Activated CD4-positive, alpha-beta memory T cell treated with anti-CD3 and anti-CD28 coated beads, Interleukin-2, amount 10 ng/mL, durations not matched to agents 7 days and 5 days (primary cell): Measurements from ENCODE around the gene HOXA10. TPM values are rescaled to one million over a fixed set of nuclear protein-coding genes. Genes with fewer than 3 reads are reported as not detected.
A peak's percentile ranks its signal among the peaks of the same experiment; 100 is the strongest.

Experiments used
- CTCF ChIA-PET: fragments of 350-600 bp; sonication (Branson Sonifier 250); formaldehyde crosslinking; loops from one replicate; lab custom pipeline; 2021; ENCODE audit warnings: antibody characterized with exemption, inconsistent platforms; lab: Charles Lee
- POLR2A ChIA-PET: fragments of 350-600 bp; sonication (Branson Sonifier 250); formaldehyde crosslinking; loops from one replicate; lab custom pipeline; 2021; ENCODE audit warnings: antibody characterized with exemption; lab: Charles Lee
- DNase-seq: peaks from one replicate; pipeline ENCODE4 v3.0.0-alpha.2; 2020
- H3K27ac Mint-ChIP-seq: one replicate; pipeline ENCODE4 v1.8.0; 2021; ENCODE audit warnings: mild to moderate bottlenecking, mixed read lengths
- H3K27me3 Mint-ChIP-seq: one replicate; pipeline ENCODE4 v1.8.0; 2021; ENCODE audit warnings: mixed read lengths
- H3K36me3 Mint-ChIP-seq: one replicate; pipeline ENCODE4 v1.8.0; 2021; ENCODE audit warnings: low read depth, mixed read lengths
- H3K4me1 Mint-ChIP-seq: one replicate; pipeline ENCODE4 v1.8.0; 2021; ENCODE audit warnings: mixed read lengths
- H3K4me3 Mint-ChIP-seq: one replicate; pipeline ENCODE4 v1.8.0; 2021; ENCODE audit warnings: mild to moderate bottlenecking, mixed read lengths
- H3K9me3 Mint-ChIP-seq: one replicate; pipeline ENCODE4 v1.8.0; 2021; ENCODE audit warnings: mixed read lengths
- total RNA-seq, 2 experiments: library from RNA; stranded (reverse); gene quantifications; one replicate each; pipeline ENCODE4 v1.2.3, GENCODE V29; 2021

Gene HOXA10
- total RNA-seq, 2 experiments from 2014 or later: not detected

DNA sequence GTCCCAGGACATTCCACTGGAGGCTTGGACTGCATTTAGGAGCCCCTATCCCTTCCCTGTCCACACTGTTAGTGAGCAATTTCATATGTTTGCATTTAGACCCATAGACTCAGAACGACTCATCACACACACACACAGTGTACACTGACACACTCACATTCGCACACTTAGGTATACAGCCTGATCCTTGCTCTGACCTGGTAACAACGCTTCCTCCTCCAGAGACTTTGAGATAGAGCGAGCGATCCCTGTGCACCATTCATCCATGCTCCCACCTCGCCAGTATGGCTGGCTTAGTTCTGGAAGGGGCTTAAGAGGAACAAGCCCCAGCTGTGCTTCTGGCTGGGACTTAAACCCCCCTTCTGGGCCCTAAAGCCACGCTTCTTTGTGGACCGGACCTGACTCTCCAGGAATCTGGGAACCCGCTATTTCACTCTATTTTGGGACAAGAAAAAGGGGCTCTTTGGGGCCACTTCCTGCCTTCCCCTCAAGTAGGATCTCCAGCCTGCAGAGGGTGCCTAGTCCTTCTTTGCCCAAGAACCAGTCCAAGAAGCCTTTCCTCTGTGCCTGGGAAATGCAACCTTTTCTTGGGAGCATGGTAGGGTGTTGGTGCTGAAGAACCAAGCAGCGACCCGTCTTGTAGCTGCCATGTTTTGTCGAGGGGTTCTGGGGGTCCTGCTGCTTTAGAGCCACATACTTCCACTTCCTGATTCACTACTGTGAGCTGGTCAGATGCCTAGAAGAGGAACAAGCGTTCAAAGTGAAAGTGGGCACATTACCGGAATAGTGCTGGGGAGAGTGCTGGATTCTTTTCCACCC, 26.9 kb upstream of the HOXA10 start:
- Mint-ChIP-seq H3K27me3 (peaks cover 86% of the 10 kb centered on the region), H3K4me1 (peaks cover 36% of the 10 kb centered on the region), H3K36me3 (no peaks in the 10 kb centered on the region), H3K9me3 (no peaks in the 10 kb centered on the region), H3K27ac (peak overlapping the region; percentile 21), H3K4me3 (peak overlapping the region; percentile 17)
- POLR2A ChIA-PET: no interaction called here
- CTCF ChIA-PET: no interaction called here
- DNase-seq: peak; percentile 12

- H3K27ac Mint-ChIP-seq: peak within 1 kb of the TSS; percentile 21
- no peak for DNase-seq
- no peaks in the 10 kb centered on the region for H3K9me3 Mint-ChIP-seq
- peaks cover 84% of the 10 kb centered on the region for H3K27me3 Mint-ChIP-seq
- CTCF ChIA-PET: interaction anchor here (0.8 kb wide), 1 partner anchor 11 kb away, joined by 4 read pairs; no protein-coding TSS in a partner anchor
- POLR2A ChIA-PET: interaction anchor here (1.3 kb wide), 1 partner anchor 19 kb away, joined by 3 read pairs; no protein-coding TSS in a partner anchor
- H3K36me3 Mint-ChIP-seq: no peaks in the 10 kb centered on the region
- H3K4me3 Mint-ChIP-seq: peak within 1 kb of the TSS; percentile 50
- H3K4me1 Mint-ChIP-seq: peaks cover 32% of the 10 kb centered on the region
Observed at GRCh38 chr7:27199849-27200760, 26.0 kb upstream of the HOXA10 start, which contains the start of gene HOXA13. HOXA13 (minus strand) TSS chr7:27200091; CDS start chr7:27200077, 14 bp downstream.

- Mint-ChIP-seq H3K36me3 (no peaks in the 10 kb centered on the region), H3K27ac (no peak overlapping the region), H3K4me1 (peaks cover 32% of the 10 kb centered on the region), H3K27me3 (peaks cover 83% of the 10 kb centered on the region), H3K9me3 (no peaks in the 10 kb centered on the region), H3K4me3 (peak overlapping the region; percentile 17)
- ChIA-PET CTCF (interaction anchor here (0.8 to 1.2 kb wide), 3 partner anchors 12 to 38 kb away, joined by 4 read pairs; partner anchors contain the start of gene HOXA11), POLR2A (interaction anchor here (1.3 kb wide), 1 partner anchor 20 kb away, joined by 3 read pairs; no protein-coding TSS in a partner anchor)
- no peak for DNase-seq
Observed at GRCh38 chr7:27198871-27199801, 25.0 kb upstream of the HOXA10 start.

DNA sequence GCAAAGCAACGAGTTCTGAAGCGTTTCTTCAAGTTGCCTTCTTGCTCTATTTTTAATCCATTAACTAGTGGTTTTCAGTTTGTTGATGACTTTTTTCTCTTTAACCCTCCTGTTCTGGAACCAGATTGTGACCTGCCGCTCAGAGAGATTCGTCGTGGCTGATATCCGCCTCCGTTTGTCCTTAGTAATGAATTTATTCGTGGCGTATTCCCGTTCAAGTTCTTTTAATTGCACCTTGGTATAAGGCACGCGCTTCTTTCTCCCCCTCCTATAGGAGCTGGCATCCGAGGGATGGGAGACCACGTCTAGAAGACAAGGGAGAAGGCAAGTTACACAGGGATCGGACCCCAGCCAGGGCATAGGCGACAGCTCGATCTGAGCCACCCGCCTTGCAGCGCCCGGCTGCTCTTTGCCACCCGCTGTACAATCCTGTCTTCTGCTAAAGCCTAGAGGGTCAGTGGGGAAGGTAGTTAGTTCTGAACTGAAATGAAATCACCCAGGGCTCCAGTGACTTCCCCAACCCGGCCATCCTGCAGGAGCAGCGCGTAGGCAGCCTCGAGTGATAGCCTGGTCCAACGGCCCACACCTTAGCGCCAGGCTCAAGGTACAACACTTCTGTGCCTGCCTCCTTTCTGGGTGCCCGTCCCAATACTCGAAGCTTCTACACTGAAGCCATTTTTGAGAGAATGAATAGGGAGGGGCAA, 24.2 kb upstream of the HOXA10 start:
- ChIA-PET POLR2A (interaction anchor here (1.3 kb wide), 1 partner anchor 21 kb away, joined by 3 read pairs; no protein-coding TSS in a partner anchor), CTCF (interaction anchor here (0.9 to 1.2 kb wide), 2 partner anchors 14 to 37 kb away, joined by 4 read pairs; partner anchors contain the start of gene HOXA11)
- Mint-ChIP-seq H3K9me3 (no peaks in the 10 kb centered on the region), H3K27me3 (peaks cover 83% of the 10 kb centered on the region), H3K36me3 (no peaks in the 10 kb centered on the region), H3K27ac (no peak overlapping the region), H3K4me3 (peak overlapping the region; percentile 1), H3K4me1 (peaks cover 34% of the 10 kb centered on the region)
- no peak for DNase-seq

GRCh38 chr7:27197137-27198042, 23.3 kb upstream of the HOXA10 start:
- peaks cover 83% of the 10 kb centered on the region for H3K27me3 Mint-ChIP-seq
- H3K4me3 Mint-ChIP-seq: no peak overlapping the region
- ChIA-PET POLR2A (no interaction called here), CTCF (no interaction called here)
- no peak overlapping the region for H3K27ac Mint-ChIP-seq
- H3K36me3 Mint-ChIP-seq: no peaks in the 10 kb centered on the region
- peaks cover 34% of the 10 kb centered on the region for H3K4me1 Mint-ChIP-seq
- H3K9me3 Mint-ChIP-seq: no peaks in the 10 kb centered on the region
- DNase-seq: no peak

DNA sequence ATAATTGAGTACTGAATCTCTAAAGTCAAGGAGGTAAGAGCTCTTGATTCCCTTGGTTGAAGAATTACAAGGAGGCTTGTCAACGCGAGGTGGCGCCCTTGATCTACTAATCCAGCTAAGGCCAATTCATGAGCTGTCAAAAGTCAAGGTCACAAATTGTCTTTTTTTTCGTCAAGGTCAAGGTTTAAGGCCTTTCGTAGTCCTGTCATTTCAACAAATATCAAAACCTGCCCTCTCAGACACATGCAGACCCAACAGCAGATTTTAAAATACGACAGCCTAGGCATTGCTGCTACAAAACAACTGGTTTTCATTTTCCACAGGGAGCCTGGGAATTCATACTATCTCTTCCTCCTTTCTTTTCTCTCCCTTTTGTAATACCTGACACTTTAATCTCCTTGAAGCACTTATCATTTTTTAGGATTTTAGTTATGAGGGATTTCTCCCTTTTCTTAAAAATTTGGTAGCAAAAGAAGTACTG, 22.2 kb upstream of the HOXA10 start:
- Mint-ChIP-seq H3K27me3 (peaks cover 82% of the 10 kb centered on the region), H3K36me3 (no peaks in the 10 kb centered on the region), H3K4me1 (peaks cover 28% of the 10 kb centered on the region), H3K9me3 (no peaks in the 10 kb centered on the region), H3K4me3 (no peak overlapping the region), H3K27ac (no peak overlapping the region)
- CTCF ChIA-PET: interaction anchor here (0.5 to 2.8 kb wide), 48 partner anchors 8 to 901 kb away, joined by 3 to 26 read pairs (median 4); partner anchors contain the start of genes EVX1 and HOXA11
- DNase-seq: peak; percentile 81
- POLR2A ChIA-PET: no interaction called here

DNA sequence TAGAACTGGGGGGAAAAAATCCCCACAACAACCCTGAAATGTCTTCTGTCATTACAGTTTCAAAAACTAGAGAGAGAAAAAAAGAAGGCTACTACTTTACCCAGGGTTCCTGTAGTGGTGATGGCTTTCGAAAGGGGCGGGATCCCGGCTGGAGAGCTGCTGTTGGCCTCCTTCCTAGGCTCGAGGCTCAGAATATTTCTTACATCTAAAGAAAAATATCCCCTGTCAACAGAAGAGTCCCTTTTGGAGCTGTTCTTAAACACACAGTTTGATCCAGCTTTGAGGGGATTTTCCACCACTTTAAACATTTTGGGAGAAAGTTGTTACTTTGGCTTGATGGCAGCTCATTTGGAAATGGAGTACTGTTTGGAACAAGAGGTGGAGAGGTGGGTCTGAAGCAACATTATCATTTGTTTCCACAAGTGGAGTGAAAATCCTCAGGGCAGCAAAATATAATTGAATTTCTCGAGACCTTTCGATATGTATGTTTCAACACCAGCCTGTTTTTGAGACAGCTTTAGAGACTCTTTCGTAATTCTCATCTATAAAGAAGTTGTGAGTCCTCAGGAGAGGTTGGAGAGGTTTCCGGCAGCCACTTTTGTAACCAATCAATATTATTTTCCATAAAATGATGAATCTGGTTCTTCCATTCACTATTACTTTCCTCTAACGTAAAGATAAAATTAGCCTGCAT, 20.7 kb upstream of the HOXA10 start:
- ChIA-PET CTCF (interaction anchor here (1.5 to 2.8 kb wide), 10 partner anchors 9 to 902 kb away, joined by 5 to 26 read pairs (median 10); partner anchors contain the start of gene HOXA11), POLR2A (interaction anchor here (0.8 kb wide), 1 partner anchor 32 kb away, joined by 3 read pairs; no protein-coding TSS in a partner anchor)
- H3K36me3 Mint-ChIP-seq: no peaks in the 10 kb centered on the region
- H3K9me3 Mint-ChIP-seq: no peaks in the 10 kb centered on the region
- H3K4me3 Mint-ChIP-seq: no peak overlapping the region
- H3K27ac Mint-ChIP-seq: no peak overlapping the region
- no peak for DNase-seq
- peaks cover 85% of the 10 kb centered on the region for H3K27me3 Mint-ChIP-seq
- H3K4me1 Mint-ChIP-seq: peaks cover 17% of the 10 kb centered on the region

GRCh38 chr7:27194002-27194352, 19.9 kb upstream of the HOXA10 start:
- Mint-ChIP-seq H3K27me3 (peaks cover 89% of the 10 kb centered on the region), H3K4me3 (no peak overlapping the region), H3K27ac (no peak overlapping the region), H3K36me3 (no peaks in the 10 kb centered on the region), H3K4me1 (peaks cover 20% of the 10 kb centered on the region), H3K9me3 (no peaks in the 10 kb centered on the region)
- ChIA-PET CTCF (interaction anchor here (2.8 kb wide), 1 partner anchor 15 kb away, joined by 17 read pairs; no protein-coding TSS in a partner anchor), POLR2A (no interaction called here)
- DNase-seq: no peak

DNA sequence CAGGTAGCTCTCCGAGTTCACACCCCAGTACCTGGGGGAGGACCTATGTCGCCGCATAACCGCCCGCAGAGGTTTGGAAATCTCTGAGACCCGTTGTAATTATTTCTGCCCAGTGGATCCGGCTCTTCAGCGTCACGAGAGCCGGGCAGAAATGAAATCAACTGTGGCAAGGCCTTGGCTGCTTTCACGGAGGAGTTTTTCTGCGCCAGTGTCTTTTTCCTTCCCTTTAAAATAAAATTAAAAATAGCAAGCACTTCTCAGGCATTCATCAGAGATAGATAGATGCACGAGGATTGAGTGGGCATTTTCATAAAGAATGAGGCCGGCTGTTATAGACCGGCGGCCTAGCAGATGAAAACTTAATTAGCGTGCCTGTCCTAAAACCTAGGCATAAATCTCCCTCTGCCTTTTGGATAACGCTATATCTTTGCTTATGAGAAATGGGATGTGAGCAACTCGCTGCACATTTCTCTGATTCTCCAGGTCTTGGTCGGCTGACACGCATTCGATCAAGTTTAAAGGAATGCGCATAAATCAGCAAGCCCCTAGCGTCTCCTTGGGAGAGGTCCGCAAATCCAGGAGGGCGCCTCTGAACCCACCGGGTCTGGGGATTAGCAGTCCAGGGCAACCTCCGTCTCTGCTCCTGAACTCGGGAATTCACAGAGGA, 19.3 kb upstream of the HOXA10 start:
- no peaks in the 10 kb centered on the region for H3K36me3 Mint-ChIP-seq
- H3K27ac Mint-ChIP-seq: no peak overlapping the region
- CTCF ChIA-PET: no interaction called here
- POLR2A ChIA-PET: no interaction called here
- DNase-seq: no peak
- H3K9me3 Mint-ChIP-seq: no peaks in the 10 kb centered on the region
- peaks cover 89% of the 10 kb centered on the region for H3K27me3 Mint-ChIP-seq
- peaks cover 22% of the 10 kb centered on the region for H3K4me1 Mint-ChIP-seq
- H3K4me3 Mint-ChIP-seq: no peak overlapping the region
